H9 (cell line): ENCODE results near the gene OR1M1. TPM values are rescaled to one million over a fixed set of nuclear protein-coding genes. Genes with fewer than 3 reads are reported as not detected.

Source experiments
- DNase-seq: peaks from one replicate; pipeline ENCODE4 v3.0.0-alpha.2; 2017
- H2AFZ ChIP-seq: one replicate; pipeline ENCODE4 v1.6.1; 2013; ENCODE audit warnings: mild to moderate bottlenecking, low read length, control low read depth, moderate library complexity
- H2AK5ac ChIP-seq: 2 replicates; pipeline ENCODE4 v1.6.1; 2013; ENCODE audit warnings: low read length, control low read depth, mixed read lengths; ENCODE audit not compliant: insufficient read length
- H2BK120ac ChIP-seq: one replicate; pipeline ENCODE4 v1.6.1; 2013; ENCODE audit warnings: low read depth, mild to moderate bottlenecking, low read length, control low read depth, inconsistent platforms; ENCODE audit not compliant: poor library complexity, severe bottlenecking
- H2BK12ac ChIP-seq: 2 replicates; pipeline ENCODE4 v1.6.1; 2013; ENCODE audit warnings: low read length, control low read depth, mixed read lengths, low read depth; ENCODE audit not compliant: insufficient read length
- H2BK15ac ChIP-seq: 2 replicates; pipeline ENCODE4 v1.6.1; 2013; ENCODE audit warnings: low read depth, low read length, control low read depth
- H2BK20ac ChIP-seq: one replicate; pipeline ENCODE4 v1.6.1; 2013; ENCODE audit warnings: low read depth, mild to moderate bottlenecking, low read length, control low read depth, inconsistent platforms; ENCODE audit not compliant: poor library complexity, severe bottlenecking
- H2BK5ac ChIP-seq: 2 replicates; pipeline ENCODE4 v1.6.1; 2013; ENCODE audit warnings: low read length, control low read depth, mixed read lengths; ENCODE audit not compliant: insufficient read length
- H3K14ac ChIP-seq: 2 replicates; pipeline ENCODE4 v1.6.1; 2013; ENCODE audit warnings: low read length, control low read depth; ENCODE audit not compliant: insufficient read depth
- H3K18ac ChIP-seq: 2 replicates; pipeline ENCODE4 v1.6.1; 2013; ENCODE audit warnings: low read depth, mild to moderate bottlenecking, mixed read lengths, low read length, control low read depth; ENCODE audit not compliant: insufficient read length
- H3K23ac ChIP-seq: 2 replicates; pipeline ENCODE4 v1.6.1; 2013; ENCODE audit warnings: low read length, control low read depth, mixed read lengths, low read depth; ENCODE audit not compliant: insufficient read length
- H3K23me2 ChIP-seq: 2 replicates; pipeline ENCODE4 v1.6.1; 2013; ENCODE audit warnings: low read depth, mild to moderate bottlenecking, mixed read lengths, low read length, control low read depth; ENCODE audit not compliant: insufficient read length, poor library complexity, severe bottlenecking
- H3K27ac ChIP-seq: 2 replicates; pipeline ENCODE4 v1.5.1; 2013; ENCODE audit warnings: low read length, control low read depth, mixed read lengths, low read depth; ENCODE audit not compliant: insufficient read length
- H3K27me3 ChIP-seq: 2 replicates; pipeline ENCODE4 v1.6.1; 2013; ENCODE audit warnings: low read length, control low read depth, inconsistent platforms; ENCODE audit not compliant: insufficient read depth
- H3K4ac ChIP-seq: 2 replicates; pipeline ENCODE4 v1.6.1; 2013; ENCODE audit warnings: low read depth, mild to moderate bottlenecking, control low read depth, inconsistent platforms, low read length, moderate library complexity
- H3K4me1 ChIP-seq: 2 replicates; pipeline ENCODE4 v1.6.1; 2013; ENCODE audit warnings: low read length, control low read depth, inconsistent platforms; ENCODE audit not compliant: insufficient read depth
- H3K4me2 ChIP-seq: 2 replicates; pipeline ENCODE4 v1.6.1; 2013; ENCODE audit warnings: low read length, control low read depth, mixed read lengths; ENCODE audit not compliant: insufficient read length, insufficient read depth
- H3K56ac ChIP-seq: 2 replicates; pipeline ENCODE4 v1.6.1; 2013; ENCODE audit warnings: low read depth, mild to moderate bottlenecking, mixed read lengths, low read length, control low read depth; ENCODE audit not compliant: insufficient read length
- H3K79me1 ChIP-seq: 2 replicates; pipeline ENCODE4 v1.6.1; 2013; ENCODE audit warnings: low read depth, mild to moderate bottlenecking, moderate library complexity, low read length, control low read depth, inconsistent platforms; ENCODE audit not compliant: insufficient read depth, poor library complexity, severe bottlenecking
- H3K79me2 ChIP-seq: 2 replicates; pipeline ENCODE4 v1.6.1; 2013; ENCODE audit warnings: low read length, control low read depth, inconsistent platforms; ENCODE audit not compliant: insufficient read depth
- H3K9ac ChIP-seq: 2 replicates; pipeline ENCODE4 v1.6.1; 2013; ENCODE audit warnings: low read length, control low read depth, mixed read lengths; ENCODE audit not compliant: insufficient read length; ENCODE audit errors: extremely low read depth
- H3K9me3 ChIP-seq: one replicate; pipeline ENCODE4 v1.6.1; 2013; ENCODE audit warnings: low read depth, low read length, inconsistent platforms; ENCODE audit not compliant: control insufficient read depth
- H3T11ph ChIP-seq: one replicate; pipeline ENCODE4 v1.6.1; 2013; ENCODE audit warnings: mild to moderate bottlenecking, low read length, control low read depth, inconsistent platforms
- H4K20me1 ChIP-seq: one replicate; pipeline ENCODE4 v1.6.1; 2013; ENCODE audit not compliant: control insufficient read depth, insufficient read length, insufficient read depth
- H4K5ac ChIP-seq: 2 replicates; pipeline ENCODE4 v1.6.1; 2013; ENCODE audit warnings: low read depth, mild to moderate bottlenecking, mixed read lengths, low read length, control low read depth; ENCODE audit not compliant: insufficient read length
- H4K8ac ChIP-seq: replicated peaks from 2 replicates; pipeline ENCODE4 v1.6.1; 2013; ENCODE audit warnings: low read length, control low read depth, mixed read lengths, low read depth; ENCODE audit not compliant: insufficient read length
- H4K91ac ChIP-seq: 2 replicates; pipeline ENCODE4 v1.6.1; 2013; ENCODE audit warnings: low read depth, mild to moderate bottlenecking, moderate library complexity, mixed read lengths, low read length, control low read depth; ENCODE audit not compliant: insufficient read length
- H3K27ac Mint-ChIP-seq, 3 experiments: 2 replicates in 2 of 3; 3 replicates in 1 of 3; pipeline ENCODE4 v1.8.0; 2020 to 2021; ENCODE audit warnings: mixed read lengths in 3 of 3, mild to moderate bottlenecking in 1 of 3, moderate library complexity in 1 of 3
- H3K27me3 Mint-ChIP-seq: 2 replicates; pipeline ENCODE4 v1.8.0; 2021; ENCODE audit warnings: low read depth, mild to moderate bottlenecking, moderate library complexity, mixed read lengths
- H3K36me3 Mint-ChIP-seq, 3 experiments: 2 replicates in 2 of 3; 3 replicates in 1 of 3; pipeline ENCODE4 v1.8.0; 2020 to 2021; ENCODE audit warnings: low read depth in 3 of 3, mixed read lengths in 3 of 3; ENCODE audit not compliant: insufficient read depth in 1 of 3
- H3K4me1 Mint-ChIP-seq, 2 experiments: 2 replicates each; pipeline ENCODE4 v1.8.0; 2020; ENCODE audit warnings: mixed read lengths in 2 of 2
- H3K4me3 Mint-ChIP-seq, 2 experiments: 2 replicates in 1 of 2; 3 replicates in 1 of 2; pipeline ENCODE4 v1.8.0; 2020 to 2021; ENCODE audit warnings: mild to moderate bottlenecking in 2 of 2, mixed read lengths in 2 of 2, moderate library complexity in 1 of 2
- H3K9me3 Mint-ChIP-seq, 2 experiments: 2 replicates in 1 of 2; 3 replicates in 1 of 2; pipeline ENCODE4 v1.8.0; 2020; ENCODE audit warnings: mild to moderate bottlenecking in 2 of 2, mixed read lengths in 2 of 2, moderate library complexity in 1 of 2
- CTCF ChIP-seq: fragments of 200-600 bp; sonication (generic); conservative IDR thresholded peaks from 3 replicates; pipeline ENCODE4 v1.8.0; 2021; ENCODE audit warnings: antibody characterized with exemption, mild to moderate bottlenecking
- WGBS: extraction: QIAGEN DNeasy Blood & Tissue Kit; methylation state at CpG from one replicate; pipeline ENCODE4 v1.1.7; 2013; ENCODE audit warnings: missing lambda C conversion rate, low lambda C conversion rate, mixed read lengths; ENCODE audit not compliant: insufficient read length; ENCODE audit errors: extremely low coverage; 5-methylcytosine and 5-hydroxymethylcytosine counted together
- total RNA-seq: library from RNA; stranded (reverse); gene quantifications from 2 replicates; pipeline ENCODE4 v1.2.1, GENCODE V29; 2021

The OR1M1 gene
- total RNA-seq, 1 experiment from 2014 or later: not detected

GRCh38 chr19:9039728-9040127 is 47.1 kb upstream of the OR1M1 start:
- H3K23me2 ChIP-seq: no peaks in the 10 kb centered on the region
- no peaks in the 10 kb centered on the region for H3K27me3 ChIP-seq
- H4K8ac ChIP-seq: no peak overlapping the region
- H3K9ac ChIP-seq: no peak overlapping the region
- no peak overlapping the region for H3T11ph ChIP-seq
- H3K14ac ChIP-seq: no peak overlapping the region
- no peak overlapping the region; the same call in 1 of the 2 replicates for H3K4ac ChIP-seq
- Mint-ChIP-seq H3K36me3 (no peaks in the 10 kb centered on the region), H3K9me3 (no peaks in the 10 kb centered on the region), H3K4me3 (no peak overlapping the region), H3K4me1 (peaks cover 16 to 18% of the 10 kb centered on the region in 2 experiments), H3K27ac (peak overlapping the region in 1 of 3 experiments; percentile 55; a peak in 1 of 7 replicates), H3K27me3 (peaks cover 1% of the 10 kb centered on the region; the same call in 1 of the 2 replicates)
- H3K79me2 ChIP-seq: no peaks in the 10 kb centered on the region
- no peak overlapping the region for H2BK5ac ChIP-seq
- no peaks in the 10 kb centered on the region for H3K79me1 ChIP-seq
- H2BK12ac ChIP-seq: no peak overlapping the region
- no peak overlapping the region for H3K27ac ChIP-seq
- H2AFZ ChIP-seq: no peak overlapping the region
- H3K4me1 ChIP-seq: no peaks in the 10 kb centered on the region
- no peaks in the 10 kb centered on the region for H3K9me3 ChIP-seq
- no peak overlapping the region for H2BK20ac ChIP-seq
- H2BK15ac ChIP-seq: no peak overlapping the region
- no peak overlapping the region for H2AK5ac ChIP-seq
- no peak for DNase-seq
- H4K5ac ChIP-seq: no peak overlapping the region
- no peak overlapping the region for H2BK120ac ChIP-seq
- no CpG with 5 or more reads among the region's 5 CpGs for WGBS
- H3K56ac ChIP-seq: no peak overlapping the region
- peak overlapping the region; percentile 61 for H3K18ac ChIP-seq
- TF ChIP-seq CTCF: no peak
- no peak overlapping the region for H4K91ac ChIP-seq
- no peaks in the 10 kb centered on the region for H4K20me1 ChIP-seq
- H3K4me2 ChIP-seq: no peak overlapping the region
- no peak overlapping the region for H3K23ac ChIP-seq
